ENCODE results near the gene PRELP.
"Not testable (repeated sequence)": the region's sequence is repeated elsewhere in the genome, so short reads cannot be mapped to it uniquely, and the experiment has no call there.

DNA sequence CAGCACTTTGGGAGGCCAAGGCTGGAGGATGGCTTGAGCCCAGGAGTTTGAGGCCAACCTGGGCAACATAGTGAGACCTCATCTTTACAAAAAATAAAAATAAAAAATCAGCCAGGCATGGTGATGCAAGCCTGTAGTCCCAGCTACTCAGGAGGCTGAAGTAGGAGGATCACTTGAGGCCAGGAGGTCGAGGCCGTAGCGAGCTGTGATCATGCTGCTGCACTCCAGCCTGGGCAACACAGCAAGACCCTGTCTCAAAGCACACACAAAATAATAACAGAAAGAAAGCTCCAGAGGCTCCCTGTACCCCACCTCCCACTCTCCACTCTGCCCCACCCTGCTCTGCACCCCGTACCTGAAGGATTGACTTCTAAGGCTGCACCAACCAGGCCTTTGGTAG, 42.5 kb downstream of the PRELP start:
- TF ChIP-seq, protein P1, sequence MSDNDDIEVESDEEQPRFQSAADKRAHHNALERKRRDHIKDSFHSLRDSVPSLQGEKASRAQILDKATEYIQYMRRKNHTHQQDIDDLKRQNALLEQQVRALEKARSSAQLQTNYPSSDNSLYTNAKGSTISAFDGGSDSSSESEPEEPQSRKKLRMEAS (IDR thresholded peaks at IDR 0.05) = not testable (repeated sequence)
- not testable (repeated sequence) for TF ChIP-seq SUZ12 (IDR thresholded peaks at IDR 0.05; ENCODE audit: low read length); SP1 (IDR thresholded peaks at IDR 0.05; ENCODE audit: low read depth, low read length); EP300 (IDR thresholded peaks at IDR 0.05; ENCODE audit: borderline replicate concordance in 1 of 2, low read depth in 2 of 2, low read length in 2 of 2); ZNF274 (IDR thresholded peaks at IDR 0.05; ENCODE audit: borderline replicate concordance, extremely low read depth, low read length); SP4 (IDR thresholded peaks at IDR 0.05; ENCODE audit: low read length)
- TF ChIP-seq, protein P2, sequence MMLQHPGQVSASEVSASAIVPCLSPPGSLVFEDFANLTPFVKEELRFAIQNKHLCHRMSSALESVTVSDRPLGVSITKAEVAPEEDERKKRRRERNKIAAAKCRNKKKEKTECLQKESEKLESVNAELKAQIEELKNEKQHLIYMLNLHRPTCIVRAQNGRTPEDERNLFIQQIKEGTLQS (IDR thresholded peaks at IDR 0.05; ENCODE audit: insufficient read depth, low read depth, low read length) = not testable (repeated sequence)
